Measurements from ENCODE around the gene FBXO31.

FBXO31 gene

GRCh38 chr16:87293990-87294389 lies 89.6 kb downstream of the FBXO31 start:
- no peaks in the 10 kb centered on the region for H4K20me1 ChIP-seq (ENCODE audit: insufficient read depth, low read length)
- H3K9me3 ChIP-seq (ENCODE audit: insufficient read depth, low read length, severe bottlenecking): no peaks in the 10 kb centered on the region
- DNase-seq: no peak
- ATAC-seq (ENCODE audit: insufficient read depth, low read depth): no peak
- no peak overlapping the region for H3K9ac ChIP-seq (ENCODE audit: low read depth, low read length)
- no peak overlapping the region for H3K4me2 ChIP-seq (ENCODE audit: insufficient read depth, low read length)
- no peaks in the 10 kb centered on the region for H3K27me3 ChIP-seq (ENCODE audit: insufficient read depth, low read length, poor library complexity)
- H3K79me2 ChIP-seq (ENCODE audit: insufficient read depth, low read length): no peaks in the 10 kb centered on the region
- no peaks in the 10 kb centered on the region for H3K4me1 ChIP-seq (ENCODE audit: insufficient read depth, low read length)
- no peaks in the 10 kb centered on the region for H3K36me3 ChIP-seq (ENCODE audit: insufficient read depth, low read length)
- H3K27ac ChIP-seq (ENCODE audit: low read length): no peak overlapping the region
- TF ChIP-seq EZH2 (IDR thresholded peaks at IDR 0.05; ENCODE audit: borderline replicate concordance, low read depth, low read length, severe bottlenecking) (no peak), CTCF (IDR thresholded peaks at IDR 0.05; ENCODE audit: borderline replicate concordance, extremely low read depth, low read length, poor library complexity, severe bottlenecking) (no peak)
- H3K4me3 ChIP-seq (ENCODE audit: low read depth in 1 of 2, low read length in 2 of 2): no peak overlapping the region
- no peak overlapping the region for H2AFZ ChIP-seq (ENCODE audit: low read depth, low read length)

- Histone ChIP-seq H3K9ac (ENCODE audit: low read depth, low read length) (no peak overlapping the region), H3K79me2 (ENCODE audit: insufficient read depth, low read length) (no peaks in the 10 kb centered on the region), H3K4me2 (ENCODE audit: insufficient read depth, low read length) (no peak overlapping the region), H3K27ac (ENCODE audit: low read length) (no peak overlapping the region), H3K4me3 (ENCODE audit: low read depth in 1 of 2, low read length in 2 of 2) (no peak overlapping the region), H4K20me1 (ENCODE audit: insufficient read depth, low read length) (no peaks in the 10 kb centered on the region), H3K4me1 (ENCODE audit: insufficient read depth, low read length) (no peaks in the 10 kb centered on the region), H2AFZ (ENCODE audit: low read depth, low read length) (no peak overlapping the region), H3K27me3 (ENCODE audit: insufficient read depth, low read length, poor library complexity) (no peaks in the 10 kb centered on the region), H3K9me3 (ENCODE audit: insufficient read depth, low read length, severe bottlenecking) (no peaks in the 10 kb centered on the region), H3K36me3 (ENCODE audit: insufficient read depth, low read length) (no peaks in the 10 kb centered on the region)
- DNase-seq (no peak), ATAC-seq (ENCODE audit: insufficient read depth, low read depth) (no peak)
- TF ChIP-seq CTCF (IDR thresholded peaks at IDR 0.05; ENCODE audit: borderline replicate concordance, extremely low read depth, low read length, poor library complexity, severe bottlenecking) (no peak), EZH2 (IDR thresholded peaks at IDR 0.05; ENCODE audit: borderline replicate concordance, low read depth, low read length, severe bottlenecking) (no peak)
These were observed 91.6 kb downstream of the FBXO31 start for GRCh38 chr16:87291944-87292343.

GRCh38 chr16:87288753-87289362 lies 94.7 kb downstream of the FBXO31 start:
- DNase-seq: no peak
- Histone ChIP-seq H3K36me3 (ENCODE audit: insufficient read depth, low read length) (no peaks in the 10 kb centered on the region), H4K20me1 (ENCODE audit: insufficient read depth, low read length) (no peaks in the 10 kb centered on the region), H3K27ac (ENCODE audit: low read length) (no peak overlapping the region), H2AFZ (ENCODE audit: low read depth, low read length) (no peak overlapping the region), H3K4me2 (ENCODE audit: insufficient read depth, low read length) (no peak overlapping the region), H3K27me3 (ENCODE audit: insufficient read depth, low read length, poor library complexity) (no peaks in the 10 kb centered on the region), H3K4me1 (ENCODE audit: insufficient read depth, low read length) (no peaks in the 10 kb centered on the region), H3K4me3 (ENCODE audit: low read depth in 1 of 2, low read length in 2 of 2) (no peak overlapping the region), H3K9me3 (ENCODE audit: insufficient read depth, low read length, severe bottlenecking) (no peaks in the 10 kb centered on the region), H3K9ac (ENCODE audit: low read depth, low read length) (no peak overlapping the region), H3K79me2 (ENCODE audit: insufficient read depth, low read length) (no peaks in the 10 kb centered on the region)
- ATAC-seq (ENCODE audit: insufficient read depth, low read depth): no peak
- TF ChIP-seq EZH2 (IDR thresholded peaks at IDR 0.05; ENCODE audit: borderline replicate concordance, low read depth, low read length, severe bottlenecking) (no peak), CTCF (IDR thresholded peaks at IDR 0.05; ENCODE audit: borderline replicate concordance, extremely low read depth, low read length, poor library complexity, severe bottlenecking) (no peak)
